EH (cell line): ENCODE measurements around the gene ARHGEF37.
"Not testable (repeated sequence)": the region's sequence is repeated elsewhere in the genome, so short reads cannot be mapped to it uniquely, and the experiment has no call there.

Experiments used
- DNase-seq: peaks from one replicate; pipeline ENCODE4 v3.0.0-alpha.2; 2015; ENCODE audit warnings: low read depth

ARHGEF37 gene

GRCh38 chr5:149581192-149581861, at the start of gene ARHGEF37:
Gene ARHGEF37, plus strand, starts transcription at chr5:149581498. Its CDS starts 16,272 bp downstream, at chr5:149597770.
- peak; percentile 63 for DNase-seq

GRCh38 chr5:149532413-149532812, 48.9 kb upstream of the ARHGEF37 start:
- no peak for DNase-seq

GRCh38 chr5:149535787-149536186, 45.5 kb upstream of the ARHGEF37 start:
- not testable (repeated sequence) for DNase-seq

GRCh38 chr5:149537374-149537975, 43.8 kb upstream of the ARHGEF37 start:
- no peak for DNase-seq

GRCh38 chr5:149540089-149540488, 41.2 kb upstream of the ARHGEF37 start:
- no peak for DNase-seq

- no peak for DNase-seq
Measured at GRCh38 chr5:149541893-149542292, 39.4 kb upstream of the ARHGEF37 start.

GRCh38 chr5:149543361-149544027, 37.8 kb upstream of the ARHGEF37 start:
- DNase-seq: no peak

- DNase-seq: no peak
Measured at GRCh38 chr5:149544028-149544420, 37.3 kb upstream of the ARHGEF37 start.

GRCh38 chr5:149545327-149545726, 36.0 kb upstream of the ARHGEF37 start:
- no peak for DNase-seq

- no peak for DNase-seq
Measured at GRCh38 chr5:149546974-149547373, 34.3 kb upstream of the ARHGEF37 start.

- DNase-seq: peak; percentile 67
Measured at GRCh38 chr5:149549461-149550267, 31.6 kb upstream of the ARHGEF37 start.

GRCh38 chr5:149550268-149550583, 31.1 kb upstream of the ARHGEF37 start:
- DNase-seq: peak; percentile 76

GRCh38 chr5:149550594-149551226, 30.6 kb upstream of the ARHGEF37 start:
- DNase-seq: peak; percentile 21

GRCh38 chr5:149551227-149552037, 29.9 kb upstream of the ARHGEF37 start, which contains the start of gene CSNK1A1:
Gene CSNK1A1, minus strand, starts transcription at chr5:149551439. Its CDS starts 475 bp downstream, at chr5:149550964.
- peak; percentile 98 for DNase-seq

GRCh38 chr5:149552038-149552494, 29.2 kb upstream of the ARHGEF37 start:
- DNase-seq: no peak

- DNase-seq: peak; percentile 63
Measured at GRCh38 chr5:149552553-149553160, 28.6 kb upstream of the ARHGEF37 start.

GRCh38 chr5:149559706-149560105, 21.6 kb upstream of the ARHGEF37 start:
- DNase-seq: peak; percentile 81

- peak; percentile 97 for DNase-seq
Measured at GRCh38 chr5:149561848-149562247, 19.4 kb upstream of the ARHGEF37 start.

- peak; percentile 78 for DNase-seq
Measured at GRCh38 chr5:149563466-149563865, 17.8 kb upstream of the ARHGEF37 start.

GRCh38 chr5:149564542-149565140, 16.7 kb upstream of the ARHGEF37 start:
- DNase-seq: peak; percentile 88
